Adrenal gland (tissue), 12 donors: ENCODE measurements around the gene ARPC4. TPM values are rescaled to one million over a fixed set of nuclear protein-coding genes. Genes with fewer than 3 reads are reported as not detected.

ENCODE experiments used
- DNase-seq, 7 donors: peaks; one replicate each; pipeline ENCODE4 v3.0.0-alpha.2; 2019 to 2020
- H3K27ac ChIP-seq, 5 donors: fragments of 200-600 bp; sonication (generic) in 4 of 5; 1 replicate in 3 of 5; 2 replicates in 2 of 5; pipeline versions ENCODE4 v1.5.1 to v1.8.0; 2016 to 2020; ENCODE audit warnings: mild to moderate bottlenecking in 1 of 5
- H3K27me3 ChIP-seq: fragments of 200-600 bp; 2 replicates; pipeline ENCODE4 v1.8.0; 2021
- H3K36me3 ChIP-seq, 2 donors: fragments of 200-600 bp; replicated peaks in 1 of 2; 1 replicate in 1 of 2; 2 replicates in 1 of 2; pipeline versions ENCODE4 v1.5.1 to v1.8.0; 2018 to 2022
- H3K4me1 ChIP-seq, 2 donors: fragments of 200-600 bp; replicated peaks in 1 of 2; 1 replicate in 1 of 2; 2 replicates in 1 of 2; pipeline versions ENCODE4 v1.5.1 to v1.8.0; 2018 to 2021
- H3K4me3 ChIP-seq, 4 donors: fragments of 200-600 bp; sonication (generic) in 3 of 4; one replicate each; pipeline ENCODE4 v1.5.1; 2016 to 2018
- H3K9me3 ChIP-seq, 3 donors: fragments of 200-600 bp; sonication (generic) in 1 of 3; replicated peaks in 1 of 3; 1 replicate in 2 of 3; 2 replicates in 1 of 3; pipeline versions ENCODE4 v1.5.1 to v1.8.0; 2016 to 2021
- CTCF ChIP-seq, 6 experiments: fragments of 450-650 bp in 4 of 6; fragments of 200-600 bp in 2 of 6; sonication (generic) in 1 of 6; IDR thresholded peaks; 1 replicate in 5 of 6; 2 replicates in 1 of 6; pipeline versions ENCODE4 v1.5.1 to v1.8.0; 2016 to 2021; ENCODE audit warnings: antibody characterized with exemption in 6 of 6, mild to moderate bottlenecking in 2 of 6, moderate library complexity in 1 of 6
- POLR2A ChIP-seq, 2 donors: fragments of 450-650 bp; IDR thresholded peaks; one replicate each; pipeline ENCODE4 v1.6.1; 2017; ENCODE audit warnings: antibody characterized with exemption in 2 of 2, mild to moderate bottlenecking in 2 of 2, moderate library complexity in 1 of 2
- WGBS, 4 donors: extraction: QIAGEN DNeasy Blood & Tissue Kit in 2 of 4; methylation state at CpG; one replicate each; pipeline versions ENCODE4 v1.1.5 to v1.1.7; 2013 to 2017; 5-methylcytosine and 5-hydroxymethylcytosine counted together
- intact Hi-C, 2 donors: fragments of 100-400 bp; cut with DNase I; formaldehyde crosslinking; loops; one replicate each; pipeline versions ENCODE4 v1.14.1 to v1.15.0; 2022 to 2023
- polyA plus RNA-seq, 3 donors: library from polyadenylated mRNA; stranded (reverse); fragments of 200-250 nt in 2 of 3; fragments of 350-450 nt in 1 of 3; fragmentation: Illumina TruSeq in 1 of 3; extraction: RNeasy Lipid Tissue Mini Kit (QIAGEN cat#74804) in 1 of 3; gene quantifications; one replicate each; pipeline ENCODE4 v1.2.3, GENCODE V29; 2013 to 2014
- total RNA-seq, 9 donors: library from RNA; depleted of rRNA in 4 of 9; stranded (reverse); fragments of >200 nt in 4 of 9; fragments of 120-200 nt in 1 of 9; fragmentation: NEBNext Ultra II Directional in 1 of 9; extraction: Animal tissue kit (Norgen Biotek cat#: 25700) in 1 of 9; gene quantifications; one replicate each; pipeline versions ENCODE4 v1.1.0 to v1.2.4, GENCODE V29; 2013 to 2023
- donor health status: healthy with polysubstance abuse.
- donor health status: Bipolar disorder and iron deficiency.
- donor health status: DM: yes; HTN: yes; CAD: no.
- donor health status: DM: no; HTN: no; CAD: no.
- donor health status: DM: no; HTN: no; CAD: no.
- donor health status: DM: yes; HTN: yes; CAD: no.

ARPC4 gene
- total and polyA plus RNA-seq, 12 donors: 75.8 to 249 (median 176) TPM

- no peaks in the 10 kb centered on the region for H3K27me3 ChIP-seq
Measured at GRCh38 chr3:9809239-9809614, 16.3 kb downstream of the ARPC4 start.

GRCh38 chr3:9809615-9810432, 16.9 kb downstream of the ARPC4 start, which contains the start of gene TTLL3:
Gene TTLL3 (plus strand): TSS chr3:9810262. CDS start chr3:9810662, 400 bp downstream.
- peak; percentile 68 to 87 (median 78) for DNase-seq
- peaks cover 0 to 15% of the 10 kb centered on the region in 2 donors for H3K4me1 ChIP-seq
- TF ChIP-seq CTCF (IDR thresholded peaks at IDR 0.05) (peak in 1 of 6 experiments; percentile 13), POLR2A (IDR thresholded peaks at IDR 0.05) (peak in 1 of 2 donors; percentile 73)
- peak within 1 kb of the TSS; percentile 5 to 68 (median 52) for H3K4me3 ChIP-seq
- intact Hi-C loops: loop anchor here in 1 of 2 donors (10.0 kb wide), 1 partner anchor 55 kb away; no protein-coding TSS in a partner anchor
- H3K36me3 ChIP-seq: peaks cover 0 to 32% of the 10 kb centered on the region in 2 donors
- WGBS, 4 donors: 1 to 6% (median 3%) methylated on average over 4 to 76 of the region's 76 CpGs
- no peaks in the 10 kb centered on the region for H3K27me3 ChIP-seq
- no peaks in the 10 kb centered on the region for H3K9me3 ChIP-seq
- peak within 1 kb of the TSS; percentile 11 to 93 (median 88) for H3K27ac ChIP-seq

More at GRCh38 chr3:9809239-9809614, 16.3 kb downstream of the ARPC4 start:
- H3K4me1 ChIP-seq: peaks cover 0 to 15% of the 10 kb centered on the region in 2 donors
- WGBS, 4 donors: 86 to 89% (median 88%) methylated on average over 4 of the region's 4 CpGs
- H3K4me3 ChIP-seq: peak overlapping the region in 2 of 4 donors; percentile 52 to 68
- no peak for DNase-seq
- intact Hi-C loops: loop anchor here in 1 of 2 donors (10.0 kb wide), 1 partner anchor 54 kb away; no protein-coding TSS in a partner anchor
- TF ChIP-seq POLR2A (IDR thresholded peaks at IDR 0.05) (no peak), CTCF (IDR thresholded peaks at IDR 0.05) (no peak)
- H3K36me3 ChIP-seq: peaks cover 0 to 38% of the 10 kb centered on the region in 2 donors
- peak overlapping the region; percentile 11 to 93 (median 88) for H3K27ac ChIP-seq
- H3K9me3 ChIP-seq: no peaks in the 10 kb centered on the region

GRCh38 chr3:9810433-9810770, 17.5 kb downstream of the ARPC4 start:
- Histone ChIP-seq H3K36me3 (peaks cover 0 to 26% of the 10 kb centered on the region in 2 donors), H3K9me3 (no peaks in the 10 kb centered on the region), H3K27me3 (no peaks in the 10 kb centered on the region), H3K27ac (peak overlapping the region in 4 of 5 donors; percentile 87 to 93 (median 88)), H3K4me3 (peak overlapping the region; percentile 5 to 68 (median 52)), H3K4me1 (peaks cover 0 to 15% of the 10 kb centered on the region in 2 donors)
- intact Hi-C loops: no loop called here
- peak in 2 of 7 donors; percentile 25 to 61 for DNase-seq
- TF ChIP-seq CTCF (IDR thresholded peaks at IDR 0.05) (no peak), POLR2A (IDR thresholded peaks at IDR 0.05) (no peak)
- WGBS, 4 donors: 2 to 14% (median 4%) methylated on average over 10 to 18 of the region's 18 CpGs

GRCh38 chr3:9810846-9811245, 18.0 kb downstream of the ARPC4 start:
- Histone ChIP-seq H3K27me3 (no peaks in the 10 kb centered on the region), H3K36me3 (peaks cover 0 to 22% of the 10 kb centered on the region in 2 donors), H3K4me3 (peak overlapping the region in 2 of 4 donors; percentile 52 to 68), H3K27ac (peak overlapping the region in 3 of 5 donors; percentile 87 to 93 (median 89)), H3K4me1 (peaks cover 0 to 15% of the 10 kb centered on the region in 2 donors), H3K9me3 (no peaks in the 10 kb centered on the region)
- 50 to 65% (median 54%) methylated on average over 10 of the region's 10 CpGs for WGBS, 4 donors
- intact Hi-C loops: no loop called here
- TF ChIP-seq CTCF (IDR thresholded peaks at IDR 0.05): no peak
- TF ChIP-seq POLR2A (IDR thresholded peaks at IDR 0.05): no peak
- no peak for DNase-seq
